ENCODE measurements around the gene FFAR3. TPM values are rescaled to one million over a fixed set of nuclear protein-coding genes. Genes with fewer than 3 reads are reported as not detected.

The FFAR3 gene
- total and polyA plus RNA-seq, 2 donors (not counting 3 experiments of a cell fraction or from before 2014, with no cell fraction given), result not detected

GRCh38 chr19:35346193-35347052, 11.8 kb upstream of the FFAR3 start:
- Histone ChIP-seq H3K36me3 (ENCODE audit: control insufficient read depth in 2 of 2, extremely low read depth in 1 of 2, insufficient read depth in 2 of 2, low read length in 2 of 2) (no peaks in the 10 kb centered on the region), H3K79me2 (ENCODE audit: control insufficient read depth, insufficient read depth, low read length) (no peaks in the 10 kb centered on the region), H2AFZ (ENCODE audit: low read depth, low read length) (no peak overlapping the region), H3K27me3 (ENCODE audit: control insufficient read depth in 2 of 2, insufficient read depth in 2 of 2, low read length in 2 of 2) (no peaks in the 10 kb centered on the region), H3K9ac (replicated peaks; ENCODE audit: extremely low read depth, insufficient read depth, low read length) (no peak overlapping the region), H3K9me1 (replicated peaks; ENCODE audit: control insufficient read depth, extremely low read depth, insufficient read depth, low read length) (no peaks in the 10 kb centered on the region), H3K27ac (ENCODE audit: insufficient read depth, low read depth, low read length) (no peak overlapping the region), H3K4me2 (ENCODE audit: insufficient read depth, low read length) (no peak overlapping the region), H3K9me3 (replicated peaks; ENCODE audit: control insufficient read depth, insufficient read depth, low read length) (no peaks in the 10 kb centered on the region), H4K20me1 (replicated peaks; ENCODE audit: control insufficient read depth, extremely low read depth, insufficient read depth, low read length) (no peaks in the 10 kb centered on the region), H3K4me3 (replicated peaks in 1 of 3; ENCODE audit: insufficient read depth in 1 of 3, low read depth in 1 of 3, low read length in 3 of 3) (no peak overlapping the region), H3K4me1 (ENCODE audit: control insufficient read depth, extremely low read depth, insufficient read depth, low read length) (no peaks in the 10 kb centered on the region)
- dilution Hi-C loops (cut with MboI; ENCODE audit: extremely low pct_ligation_motif_present, low sequenced_read_pairs), result no loop called here
- ChIA-PET CTCF (no interaction called here), POLR2A (no interaction called here)
- intact Hi-C loops (cut with micrococcal nuclease), result no loop called here
- TF ChIP-seq EZH2 (IDR thresholded peaks at IDR 0.05; ENCODE audit: borderline replicate concordance, low read depth, low read length, severe bottlenecking), result no peak
- TF ChIP-seq MYC (IDR thresholded peaks at IDR 0.05; ENCODE audit: low read depth, low read length), result no peak
- TF ChIP-seq MAX (IDR thresholded peaks at IDR 0.05; ENCODE audit: insufficient read depth, insufficient read length), result no peak
- TF ChIP-seq GATA2 (IDR thresholded peaks at IDR 0.05; ENCODE audit: insufficient read depth, insufficient read length, low read depth, low read length), result no peak
- TF ChIP-seq POLR2AphosphoS5 (IDR thresholded peaks at IDR 0.05; ENCODE audit: insufficient read depth, low read depth, low read length), result no peak
- no peak for TF ChIP-seq POLR2A (IDR thresholded peaks at IDR 0.05; ENCODE audit: low read depth, low read length)
- no peak for TF ChIP-seq FOS (IDR thresholded peaks at IDR 0.05; ENCODE audit: borderline replicate concordance, insufficient read depth, low read length)
- TF ChIP-seq CTCF (IDR thresholded peaks at IDR 0.05; ENCODE audit: extremely low read depth in 1 of 2, insufficient read depth in 1 of 2, low read depth in 1 of 2, low read length in 2 of 2), result no peak
- no peak for TF ChIP-seq JUN (IDR thresholded peaks at IDR 0.05; ENCODE audit: borderline replicate concordance, insufficient read depth, insufficient read length, low read depth)
- FAIRE-seq, result no peak
- no peak for DNase-seq (ENCODE audit: low read depth, low spot score)
- no TSS peak for BruUV-seq (replicated peaks)

Measured in endothelial cell of umbilical vein (primary cell).